DMS79 treated with DMSO at 0.1 percent for 48 hours (cell line): ENCODE results near the gene MVB12B.
"Not testable (repeated sequence)": the region's sequence is repeated elsewhere in the genome, so short reads cannot be mapped to it uniquely, and the experiment has no call there.

ENCODE experiments used
- DNase-seq: peaks from one replicate; lab custom pipeline; 2025; lab: John Stamatoyannopoulos, UW

The MVB12B gene

GRCh38 chr9:126534431-126535186 lies 208.0 kb downstream of the MVB12B start:
- no peak for DNase-seq

DNA sequence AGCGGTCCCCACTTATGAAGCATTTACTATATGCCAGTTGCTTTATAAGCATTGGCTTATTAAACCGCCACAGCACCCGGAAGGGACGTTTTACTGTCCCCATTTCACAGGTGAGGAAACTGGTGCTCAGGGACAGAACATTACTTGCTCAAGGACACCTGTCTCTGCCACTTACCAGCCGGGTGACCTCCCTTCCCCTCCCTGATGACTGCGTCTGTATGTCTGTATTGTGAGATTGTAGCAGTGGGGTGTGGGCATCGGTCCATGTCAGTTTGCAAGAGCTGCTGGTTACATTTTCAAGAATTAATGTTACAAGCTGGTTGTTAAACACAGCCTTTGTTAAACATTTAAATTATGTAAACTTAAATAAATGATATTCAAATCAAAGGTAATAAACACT lies 209.5 kb downstream of the MVB12B start:
- no peak for DNase-seq

- no peak for DNase-seq
These were observed 210.3 kb downstream of the MVB12B start for GRCh38 chr9:126536841-126537465.

- DNase-seq: no peak
These were observed 211.9 kb downstream of the MVB12B start for GRCh38 chr9:126538550-126538949.

DNA sequence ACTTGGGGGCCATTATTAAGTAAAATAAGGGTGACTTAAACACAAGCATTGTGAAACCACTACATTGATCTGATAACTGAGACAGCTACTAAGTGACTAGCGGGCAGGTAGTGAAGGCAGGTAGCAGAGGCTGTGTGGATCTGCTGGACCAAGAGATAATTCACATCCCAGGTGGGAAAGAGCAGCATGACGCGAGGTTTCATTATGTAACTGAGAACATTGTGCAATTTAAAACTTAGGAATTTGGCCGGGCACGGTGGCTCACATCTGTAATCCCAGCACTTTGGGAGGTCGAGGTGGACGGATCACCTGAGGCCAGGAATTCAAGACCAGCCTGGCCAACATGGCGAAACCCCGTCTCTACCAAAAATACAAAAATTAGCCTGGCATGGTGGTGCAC lies 213.8 kb downstream of the MVB12B start:
- not testable (repeated sequence) for DNase-seq

DNA sequence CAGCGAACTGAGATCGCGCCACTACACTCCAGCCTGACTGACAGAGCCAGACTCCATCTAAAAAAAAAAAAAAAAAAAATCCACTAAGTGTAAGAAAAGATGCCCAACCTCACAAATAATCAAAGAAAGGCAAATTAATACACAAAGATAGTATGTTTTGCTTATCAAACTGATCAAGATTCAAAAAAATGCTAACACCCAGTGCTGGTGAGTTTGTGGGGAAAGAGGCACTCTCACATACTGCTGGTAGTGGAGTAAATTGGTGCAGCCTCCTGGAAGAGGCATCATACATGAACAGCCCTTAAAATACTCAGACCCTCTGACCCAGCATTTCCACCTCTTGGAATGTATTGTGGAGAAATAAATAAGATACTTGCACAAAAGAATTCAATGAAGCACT lies 216.9 kb downstream of the MVB12B start:
- DNase-seq: no peak

DNA sequence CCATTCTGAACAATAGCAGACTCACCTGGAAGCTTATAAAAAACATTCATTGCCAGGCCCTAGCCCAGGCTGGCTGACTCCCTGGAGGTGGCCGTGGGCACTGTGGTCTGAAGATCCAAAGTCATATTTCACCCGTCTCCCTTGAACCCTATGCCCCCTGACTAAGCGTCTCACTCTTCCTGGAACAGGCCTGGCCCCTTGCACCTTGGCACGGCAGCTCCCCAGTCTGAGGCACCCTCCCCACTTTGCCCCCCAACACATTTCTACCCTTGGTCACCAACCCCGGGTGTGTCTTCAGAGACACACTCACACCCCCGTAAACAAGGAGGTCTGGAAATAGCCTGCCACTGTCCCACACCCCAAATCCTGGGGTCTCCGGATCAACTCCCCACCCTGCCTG lies 218.5 kb downstream of the MVB12B start:
- no peak for DNase-seq

- no peak for DNase-seq
These were observed 219.4 kb downstream of the MVB12B start for GRCh38 chr9:126546036-126546435.

GRCh38 chr9:126548312-126548711 lies 221.7 kb downstream of the MVB12B start:
- no peak for DNase-seq

DNA sequence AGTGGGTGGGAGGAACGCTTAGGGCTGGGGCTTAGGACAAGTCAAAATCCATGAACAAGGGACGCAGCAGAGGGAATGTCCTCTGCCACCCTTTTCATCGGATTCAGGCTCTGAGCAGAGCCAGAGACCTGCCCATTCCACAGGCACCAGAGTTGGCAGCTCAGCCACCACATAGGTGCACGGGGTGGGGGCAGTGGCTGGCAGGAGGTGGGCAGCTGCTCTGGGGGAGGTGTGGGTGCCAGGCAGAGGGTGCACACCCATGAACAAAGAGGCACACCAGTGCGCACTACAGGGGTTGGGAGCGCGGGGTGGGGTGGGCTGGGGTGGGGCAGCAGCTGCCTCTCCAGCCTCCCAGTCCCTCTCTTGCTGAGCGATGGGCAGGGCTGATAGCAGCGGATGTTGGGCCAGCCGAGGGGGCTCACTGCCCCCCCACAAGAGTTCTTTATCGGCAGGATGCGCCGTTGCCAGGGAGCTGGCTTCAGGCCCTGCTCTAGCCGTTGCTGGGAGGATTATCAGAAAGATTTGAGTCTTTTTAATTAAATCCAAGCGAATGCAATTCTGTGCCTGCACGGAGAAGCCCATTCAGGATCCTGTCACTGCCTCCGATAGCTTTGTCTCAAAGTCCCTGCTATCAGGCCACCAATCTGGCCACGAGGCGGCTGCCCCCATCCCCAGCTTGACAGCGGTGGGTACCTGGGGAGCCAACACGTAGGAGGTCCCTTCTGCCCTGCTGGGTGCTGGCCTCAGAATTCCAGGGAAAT lies 222.8 kb downstream of the MVB12B start:
- DNase-seq: no peak

DNA sequence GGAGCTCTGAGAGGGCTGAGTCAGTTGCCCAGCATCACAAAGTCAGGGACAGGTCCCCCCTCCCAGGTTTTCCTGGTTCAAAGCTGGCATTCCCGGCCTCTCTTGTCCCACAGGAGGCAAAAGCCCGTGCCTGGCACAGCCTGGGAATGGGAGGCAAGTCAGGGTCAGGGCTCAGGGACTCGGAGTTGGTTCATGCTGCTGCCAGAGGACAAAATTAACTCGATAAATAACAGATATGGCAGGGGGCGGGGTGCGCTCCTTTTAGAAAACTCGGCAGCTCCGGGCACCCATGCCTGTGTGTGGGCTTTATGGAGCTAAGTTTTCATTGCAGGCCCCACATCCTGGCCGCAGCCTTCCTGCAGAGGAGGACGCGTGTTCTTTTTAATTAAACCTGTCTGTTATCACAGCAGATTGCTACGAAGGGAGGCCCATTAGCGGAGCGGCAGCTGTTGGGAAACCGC lies 224.3 kb downstream of the MVB12B start:
- no peak for DNase-seq

DNA sequence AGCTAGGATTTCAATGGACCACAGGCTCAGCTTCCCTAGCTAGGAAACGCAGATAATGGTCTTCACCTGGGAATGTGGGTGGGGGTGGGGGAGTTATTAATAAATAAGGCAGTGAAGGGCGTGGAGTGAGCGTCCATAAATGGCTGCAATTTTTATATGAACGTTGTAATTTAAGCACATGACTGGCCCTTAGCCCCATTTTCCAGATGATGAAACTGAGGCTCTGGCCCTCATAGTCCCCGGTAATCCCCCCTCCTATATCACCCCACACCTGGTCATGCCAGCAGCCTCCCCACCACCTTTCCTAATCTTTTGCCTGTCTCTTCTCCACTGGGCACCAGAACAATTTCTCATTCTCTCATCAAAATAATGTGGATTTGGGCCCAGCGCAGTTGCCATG lies 225.2 kb downstream of the MVB12B start:
- no peak for DNase-seq

DNA sequence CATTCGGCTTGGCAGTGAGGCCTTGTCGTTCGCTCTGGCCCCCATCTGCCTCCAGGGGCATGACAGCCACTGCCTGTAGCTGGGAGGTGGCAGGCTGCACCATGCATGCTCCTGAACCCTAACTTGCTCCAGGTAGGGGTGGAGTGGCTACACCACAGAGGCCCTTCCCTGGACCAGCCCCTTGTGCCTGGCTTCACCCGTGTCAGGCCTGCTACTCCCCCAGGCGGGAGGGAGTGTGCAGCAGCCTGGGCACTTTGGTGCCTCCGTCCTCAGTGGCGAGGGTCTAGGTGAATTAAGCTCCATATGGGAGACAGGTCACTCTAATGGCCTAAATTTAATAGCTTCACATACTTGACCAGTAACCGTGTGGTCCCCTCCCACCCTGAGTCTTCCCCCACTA lies 227.7 kb downstream of the MVB12B start:
- DNase-seq: no peak

- DNase-seq: not testable (repeated sequence)
These were observed 228.8 kb downstream of the MVB12B start for GRCh38 chr9:126555421-126555820.
